ENCODE data around the gene ABHD12. TPM values are rescaled to one million over a fixed set of nuclear protein-coding genes. Genes with fewer than 3 reads are reported as not detected.

Gene ABHD12
- total RNA-seq, 1 donor from 2014 or later: 39.0 TPM

- DNase-seq: no peak
Observed at GRCh38 chr20:25257130-25257529, 133.5 kb downstream of the ABHD12 start.

- DNase-seq: no peak
Observed at GRCh38 chr20:25256226-25256859, 134.3 kb downstream of the ABHD12 start.

- DNase-seq: peak; percentile 36
Observed at GRCh38 chr20:25254986-25255680, 135.5 kb downstream of the ABHD12 start.

GRCh38 chr20:25254571-25254970 lies 136.1 kb downstream of the ABHD12 start:
- DNase-seq: no peak

GRCh38 chr20:25253606-25254275 lies 136.9 kb downstream of the ABHD12 start:
- DNase-seq: no peak

- DNase-seq: no peak
Observed at GRCh38 chr20:25252686-25253421, 137.8 kb downstream of the ABHD12 start.

GRCh38 chr20:25252230-25252651 lies 138.4 kb downstream of the ABHD12 start:
- DNase-seq: no peak

- no peak for DNase-seq
Observed at GRCh38 chr20:25251558-25251957, 139.1 kb downstream of the ABHD12 start.

GRCh38 chr20:25251019-25251418 lies 139.6 kb downstream of the ABHD12 start:
- DNase-seq: no peak

- DNase-seq: no peak
Observed at GRCh38 chr20:25250508-25250907, 140.1 kb downstream of the ABHD12 start.

Small RNA genes lying within 50 kb of the gene (small RNA-seq; reads per million reads assigned to genes)
- not detected for gene AL121772.2

Other genes starting within 250 kb of the ABHD12 start
- gene ENTPD6, start 195.1 kb downstream of the ABHD12 start, total RNA-seq: 43.7 TPM
- gene PYGB, start 142.8 kb downstream of the ABHD12 start, total RNA-seq: 72.1 TPM
- 9.7 TPM for gene GINS1, start 16.8 kb upstream of the ABHD12 start, total RNA-seq
- gene NINL, start 194.7 kb upstream of the ABHD12 start, total RNA-seq: 18.4 TPM
- gene NANP, start 233.2 kb upstream of the ABHD12 start, total RNA-seq: 9.0 TPM

Data from occipital lobe (tissue), 3 donors.